ENCODE results near the gene EYS.

EYS gene

GRCh38 chr6:64538722-64539121 lies 1168.3 kb downstream of the EYS start:
- DNase-seq (ENCODE audit: extremely low spot score) = no peak
- ChIA-PET CTCF (no interaction called here), POLR2A (no interaction called here)
- TF ChIP-seq CTCF (IDR thresholded peaks at IDR 0.05; ENCODE audit: control extremely low read depth, extremely low read depth, low read depth, missing control alignments) = no peak

GRCh38 chr6:64527899-64528298 lies 1179.1 kb downstream of the EYS start:
- POLR2A ChIA-PET = no interaction called here

GRCh38 chr6:64522859-64523258 lies 1184.2 kb downstream of the EYS start:
- CTCF ChIA-PET = no interaction called here

More at GRCh38 chr6:64527899-64528298, 1179.1 kb downstream of the EYS start:
- TF ChIP-seq CTCF (IDR thresholded peaks at IDR 0.05; ENCODE audit: control extremely low read depth, extremely low read depth, low read depth, missing control alignments) = no peak
- CTCF ChIA-PET = interaction anchor here (1.3 kb wide), 1 partner anchor 10 kb away, joined by 3 read pairs; no protein-coding TSS in a partner anchor
- no peak for DNase-seq (ENCODE audit: extremely low spot score)

GRCh38 chr6:64520050-64520449 lies 1187.0 kb downstream of the EYS start:
- no peak for TF ChIP-seq CTCF (IDR thresholded peaks at IDR 0.05; ENCODE audit: control extremely low read depth, extremely low read depth, low read depth, missing control alignments)
- ChIA-PET POLR2A (no interaction called here), CTCF (no interaction called here)
- no peak for DNase-seq (ENCODE audit: extremely low spot score)

More at GRCh38 chr6:64522859-64523258, 1184.2 kb downstream of the EYS start:
- POLR2A ChIA-PET = no interaction called here
- DNase-seq (ENCODE audit: extremely low spot score) = no peak
- TF ChIP-seq CTCF (IDR thresholded peaks at IDR 0.05; ENCODE audit: control extremely low read depth, extremely low read depth, low read depth, missing control alignments) = no peak

- no peak for TF ChIP-seq CTCF (IDR thresholded peaks at IDR 0.05; ENCODE audit: control extremely low read depth, extremely low read depth, low read depth, missing control alignments)
- ChIA-PET CTCF (interaction anchor here (1.4 kb wide), 1 partner anchor 8 kb away, joined by 5 read pairs; no protein-coding TSS in a partner anchor), POLR2A (no interaction called here)
- DNase-seq (ENCODE audit: extremely low spot score) = no peak
Measured at GRCh38 chr6:64516393-64516792, 1190.6 kb downstream of the EYS start.

- DNase-seq (ENCODE audit: extremely low spot score) = no peak
- no peak for TF ChIP-seq CTCF (IDR thresholded peaks at IDR 0.05; ENCODE audit: control extremely low read depth, extremely low read depth, low read depth, missing control alignments)
- ChIA-PET POLR2A (no interaction called here), CTCF (interaction anchor here (1.4 to 1.5 kb wide), 2 partner anchors 9 kb away, joined by 4 to 5 read pairs; no protein-coding TSS in a partner anchor)
Measured at GRCh38 chr6:64507661-64508060, 1199.4 kb downstream of the EYS start.

Data from GM10248 (cell line).